ENCODE measurements around the gene TAL1. TPM values are rescaled to one million over a fixed set of nuclear protein-coding genes. Genes with fewer than 3 reads are reported as not detected.

TAL1 gene
- total and polyA plus RNA-seq, 2 of the 8 experiments (the other 6 are each of a cell fraction or from before 2014, with no cell fraction given) = 0.09 to 0.15 TPM

DNA sequence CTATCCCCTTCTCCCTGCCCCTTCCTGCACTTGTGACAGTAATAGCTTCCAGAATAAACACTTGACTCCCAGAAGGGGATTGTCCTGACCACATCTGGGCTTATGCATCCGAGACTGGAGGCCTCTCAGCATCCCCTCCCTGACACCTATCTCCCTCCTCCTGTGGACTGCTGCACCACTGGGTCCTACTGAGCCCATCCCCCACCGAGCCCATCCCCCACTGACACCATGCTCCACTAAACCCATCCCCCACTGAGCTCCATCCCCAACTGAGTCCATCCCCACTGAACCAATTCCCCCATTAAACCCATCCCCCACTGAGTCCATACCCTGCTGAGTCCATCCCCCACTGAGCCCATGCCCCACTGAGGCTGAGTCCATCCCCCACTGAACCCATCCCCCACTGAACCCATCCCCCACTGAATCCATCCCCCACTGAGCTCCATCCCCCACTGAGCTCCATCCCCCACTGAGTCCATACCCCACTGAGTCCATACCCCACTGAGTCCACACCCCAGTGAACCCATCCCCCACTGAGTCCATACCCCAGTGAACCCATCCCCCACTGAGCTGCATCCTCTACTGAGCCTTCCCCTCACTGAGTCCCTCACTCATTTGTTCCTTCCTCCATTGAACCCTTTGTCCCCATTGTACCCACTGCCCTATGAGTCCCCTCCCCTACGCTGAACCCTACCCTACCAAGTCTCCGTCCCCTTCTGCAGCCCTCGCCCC is 47.8 kb downstream of the TAL1 start:
- H3K4me3 ChIP-seq (ENCODE audit: extremely low read depth in 1 of 4, insufficient read depth in 2 of 4, low read depth in 3 of 4, low read length in 4 of 4) = no peak overlapping the region
- CTCF ChIA-PET (ENCODE audit: partially characterized antibody) = interaction anchor here (0.6 to 14.4 kb wide), 8 partner anchors 8 to 284 kb away, joined by 3 to 207 read pairs (median 6); partner anchors contain the start of genes FOXD2 and PDZK1IP1
- no peaks in the 10 kb centered on the region for H3K79me2 ChIP-seq (ENCODE audit: control insufficient read depth in 1 of 2, insufficient read depth in 2 of 2, low read length in 2 of 2)
- H4K20me1 ChIP-seq (replicated peaks in 1 of 2; ENCODE audit: control insufficient read depth in 1 of 2, insufficient read depth in 2 of 2, low read length in 2 of 2) = no peaks in the 10 kb centered on the region
- peaks cover 0 to 13% (median 12%) of the 10 kb centered on the region in 4 experiments; a peak in 5 of 7 replicates for H3K27me3 ChIP-seq (replicated peaks in 1 of 4; ENCODE audit: control insufficient read depth in 3 of 4, extremely low read depth in 1 of 4, insufficient read depth in 3 of 4, low read length in 3 of 4)
- peaks cover 7% of the 10 kb centered on the region; the same call in 1 of the 2 replicates for H3K23me2 ChIP-seq (ENCODE audit: low read depth, low read length)
- H3K23ac ChIP-seq (ENCODE audit: insufficient read length) = no peak overlapping the region
- no peak overlapping the region for H3K9ac ChIP-seq (replicated peaks in 1 of 4; ENCODE audit: extremely low read depth in 1 of 4, low read depth in 3 of 4, low read length in 3 of 4)
- no peak overlapping the region for H2AFZ ChIP-seq (ENCODE audit: low read length)
- no peak overlapping the region for H2BK5ac ChIP-seq (ENCODE audit: low read depth, low read length)
- TF ChIP-seq RBBP5 (IDR thresholded peaks at IDR 0.05; ENCODE audit: borderline replicate concordance, low read depth, low read length) = no peak
- TF ChIP-seq KDM1A (IDR thresholded peaks at IDR 0.05; ENCODE audit: borderline replicate concordance, low read length) = peak; percentile 80; the same call in 1 of the 2 replicates
- no peak overlapping the region for H3K56ac ChIP-seq (replicated peaks; ENCODE audit: insufficient read length, low read depth, low read length)
- no peaks in the 10 kb centered on the region for H3K9me3 ChIP-seq (ENCODE audit: insufficient read depth in 2 of 2, low read depth in 1 of 2, low read length in 1 of 2)
- H3K18ac ChIP-seq (ENCODE audit: extremely low read depth, low read length) = no peak overlapping the region
- H3K4ac ChIP-seq (replicated peaks; ENCODE audit: insufficient read length, low read depth, low read length) = no peak overlapping the region
- H3K14ac ChIP-seq (ENCODE audit: insufficient read length) = no peak overlapping the region
- H3K36me3 ChIP-seq (ENCODE audit: control insufficient read depth in 2 of 4, insufficient read depth in 4 of 4, low read length in 3 of 4) = no peaks in the 10 kb centered on the region
- no peak overlapping the region for H4K8ac ChIP-seq (ENCODE audit: extremely low read depth, insufficient read depth, low read length)
- H2AK5ac ChIP-seq (ENCODE audit: low read depth, low read length) = 0 out of 2 replicates have a peak overlapping the region, but pooled peaks have one; percentile 8
- no peak overlapping the region for H4K5ac ChIP-seq (ENCODE audit: insufficient read length, low read depth, low read length)
- H3K4me1 ChIP-seq (replicated peaks in 1 of 4; ENCODE audit: control insufficient read depth in 3 of 4, insufficient read depth in 4 of 4, low read length in 3 of 4) = peaks cover 0 to 5% (median 2%) of the 10 kb centered on the region in 4 experiments; a peak in 4 of 7 replicates
- no peak overlapping the region for H4K91ac ChIP-seq (replicated peaks; ENCODE audit: insufficient read length, low read length)
- DNase-seq (ENCODE audit: low read depth in 1 of 2, low spot score in 2 of 2) (no peak), FAIRE-seq (peak; percentile 62)
- no peak overlapping the region for H3K4me2 ChIP-seq (ENCODE audit: insufficient read depth in 1 of 2, low read depth in 2 of 2, low read length in 2 of 2)
- H2BK12ac ChIP-seq (ENCODE audit: low read depth, low read length) = 0 out of 2 replicates have a peak overlapping the region, but pooled peaks have one; percentile 5
- 88% methylated on average over 4 of the region's 5 CpGs; no CpG with 5 or more reads in 1 of the 2 experiments for WGBS, 2 experiments (ENCODE audit: extremely low coverage in 1 of 2, insufficient coverage in 1 of 2, insufficient read length in 1 of 2, insufficient replicate concordance in 2 of 2, low coverage in 1 of 2, low lambda C conversion rate in 2 of 2, missing lambda C conversion rate in 1 of 2)
- no peak overlapping the region for H2BK120ac ChIP-seq (replicated peaks; ENCODE audit: low read depth, low read length)
- H2BK15ac ChIP-seq (ENCODE audit: low read length) = no peak overlapping the region
- POLR2A ChIA-PET (ENCODE audit: partially characterized antibody) = no interaction called here
- no peaks in the 10 kb centered on the region for H3K79me1 ChIP-seq (ENCODE audit: low read depth, low read length)
- no peak overlapping the region for H2BK20ac ChIP-seq (ENCODE audit: low read length)
- H3K27ac ChIP-seq (ENCODE audit: low read depth, low read length) = no peak overlapping the region

All from H1 (cell line).